ENCODE data around the gene MARCHF7.
"Not testable (repeated sequence)": the region's sequence is repeated elsewhere in the genome, so short reads cannot be mapped to it uniquely, and the experiment has no call there.

MARCHF7 gene

DNA sequence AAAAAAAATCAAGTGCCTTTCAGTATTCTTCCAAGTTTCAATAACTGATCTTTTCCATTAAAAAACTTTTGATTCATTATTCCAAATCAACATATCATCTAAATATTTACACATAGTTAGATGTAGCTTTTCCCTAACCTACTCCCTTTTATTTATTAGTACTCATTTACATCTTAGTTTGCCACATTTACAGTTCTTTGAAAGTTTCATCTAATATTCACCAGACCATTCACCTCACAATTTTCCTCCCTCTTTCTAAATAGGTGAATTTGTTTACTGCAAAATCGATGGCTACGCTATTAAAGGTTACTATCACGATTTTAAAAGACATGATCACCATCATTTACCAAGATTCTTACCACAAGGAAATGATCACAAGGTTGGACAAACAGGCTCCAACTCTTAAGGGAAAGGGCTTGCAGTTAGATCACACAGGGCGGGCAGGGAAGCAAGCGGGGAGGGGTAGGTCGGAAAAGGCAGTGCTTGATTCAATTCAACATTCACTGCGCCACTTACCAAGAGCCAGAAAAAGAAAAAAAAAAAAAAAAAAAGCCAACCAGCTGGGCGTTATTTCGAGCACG lies 654 bp upstream of the MARCHF7 start:
- TF ChIP-seq, protein P1, sequence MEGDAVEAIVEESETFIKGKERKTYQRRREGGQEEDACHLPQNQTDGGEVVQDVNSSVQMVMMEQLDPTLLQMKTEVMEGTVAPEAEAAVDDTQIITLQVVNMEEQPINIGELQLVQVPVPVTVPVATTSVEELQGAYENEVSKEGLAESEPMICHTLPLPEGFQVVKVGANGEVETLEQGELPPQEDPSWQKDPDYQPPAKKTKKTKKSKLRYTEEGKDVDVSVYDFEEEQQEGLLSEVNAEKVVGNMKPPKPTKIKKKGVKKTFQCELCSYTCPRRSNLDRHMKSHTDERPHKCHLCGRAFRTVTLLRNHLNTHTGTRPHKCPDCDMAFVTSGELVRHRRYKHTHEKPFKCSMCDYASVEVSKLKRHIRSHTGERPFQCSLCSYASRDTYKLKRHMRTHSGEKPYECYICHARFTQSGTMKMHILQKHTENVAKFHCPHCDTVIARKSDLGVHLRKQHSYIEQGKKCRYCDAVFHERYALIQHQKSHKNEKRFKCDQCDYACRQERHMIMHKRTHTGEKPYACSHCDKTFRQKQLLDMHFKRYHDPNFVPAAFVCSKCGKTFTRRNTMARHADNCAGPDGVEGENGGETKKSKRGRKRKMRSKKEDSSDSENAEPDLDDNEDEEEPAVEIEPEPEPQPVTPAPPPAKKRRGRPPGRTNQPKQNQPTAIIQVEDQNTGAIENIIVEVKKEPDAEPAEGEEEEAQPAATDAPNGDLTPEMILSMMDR (IDR thresholded peaks at IDR 0.05; ENCODE audit: low read depth, low read length) = no peak
- peak overlapping the region; percentile 95 to 99 for H3K4me3 ChIP-seq (replicated peaks in 1 of 2; ENCODE audit: low read depth in 2 of 2, low read length in 2 of 2)
- DNase-seq (ENCODE audit: low read depth in 2 of 2) = peak in 1 of 2 donors; percentile 79

DNA sequence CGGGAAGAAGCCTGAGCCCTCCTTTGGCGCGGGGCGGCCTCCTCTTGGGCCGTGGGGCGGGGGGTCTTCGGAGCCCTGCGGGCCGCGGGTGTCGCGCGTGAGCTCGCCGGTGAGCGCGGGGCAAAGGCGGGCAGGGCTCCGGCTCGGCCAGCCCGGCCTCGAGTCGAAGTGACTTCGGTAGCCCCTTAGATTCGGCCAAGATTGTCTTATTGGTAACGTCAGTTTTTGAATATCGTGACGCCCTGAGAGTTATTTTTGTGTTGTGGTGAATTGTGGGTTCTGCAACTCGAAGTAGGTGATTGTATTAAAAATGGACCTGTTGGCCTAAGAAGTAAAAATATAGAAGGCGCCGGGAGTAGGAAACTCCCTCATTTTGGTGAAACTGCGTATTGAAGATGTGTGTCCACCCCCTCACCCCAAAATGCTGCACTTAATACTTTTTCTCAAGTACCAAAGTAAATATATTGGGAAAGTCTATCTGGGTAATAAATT lies 669 bp downstream of the MARCHF7 start:
- H3K4me3 ChIP-seq (replicated peaks in 1 of 2; ENCODE audit: low read depth in 2 of 2, low read length in 2 of 2) = peak overlapping the region; percentile 95 to 99
- TF ChIP-seq, protein P1 (IDR thresholded peaks at IDR 0.05; ENCODE audit: low read depth, low read length) = no peak
- DNase-seq (ENCODE audit: low read depth in 2 of 2) = peak; percentile 28 to 31

DNA sequence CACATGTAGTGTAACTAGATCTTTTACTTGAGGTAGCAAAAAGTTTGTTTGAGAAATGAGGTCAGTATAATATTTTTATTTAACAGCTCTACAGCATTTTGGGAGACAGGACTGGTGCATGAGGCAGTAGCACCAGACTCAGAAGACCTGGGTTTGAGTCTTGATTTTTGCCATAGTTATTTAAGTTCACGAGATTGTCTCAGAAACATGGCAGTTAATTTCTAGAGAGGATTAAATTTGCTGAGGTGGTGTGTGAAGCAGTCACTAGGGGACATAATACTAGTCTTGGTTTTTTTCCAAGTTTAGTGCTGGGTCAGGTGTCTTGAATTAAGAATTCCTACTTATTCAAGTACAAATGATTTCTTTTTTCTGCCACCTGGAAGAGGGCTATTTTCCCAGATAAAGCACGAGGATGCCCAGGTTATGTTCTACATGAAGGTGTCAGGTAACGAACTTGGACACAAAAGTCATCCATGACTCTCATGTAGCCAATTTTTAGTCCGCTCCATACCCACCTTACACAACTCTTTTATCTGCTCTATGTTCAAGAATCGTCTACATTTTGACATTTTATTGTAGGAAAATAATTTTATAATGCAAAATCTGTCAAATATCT lies 1.4 kb downstream of the MARCHF7 start:
- peak; percentile 51 to 56 for DNase-seq (ENCODE audit: low read depth in 2 of 2)
- TF ChIP-seq, protein P1 (IDR thresholded peaks at IDR 0.05; ENCODE audit: low read depth, low read length) = no peak

DNA sequence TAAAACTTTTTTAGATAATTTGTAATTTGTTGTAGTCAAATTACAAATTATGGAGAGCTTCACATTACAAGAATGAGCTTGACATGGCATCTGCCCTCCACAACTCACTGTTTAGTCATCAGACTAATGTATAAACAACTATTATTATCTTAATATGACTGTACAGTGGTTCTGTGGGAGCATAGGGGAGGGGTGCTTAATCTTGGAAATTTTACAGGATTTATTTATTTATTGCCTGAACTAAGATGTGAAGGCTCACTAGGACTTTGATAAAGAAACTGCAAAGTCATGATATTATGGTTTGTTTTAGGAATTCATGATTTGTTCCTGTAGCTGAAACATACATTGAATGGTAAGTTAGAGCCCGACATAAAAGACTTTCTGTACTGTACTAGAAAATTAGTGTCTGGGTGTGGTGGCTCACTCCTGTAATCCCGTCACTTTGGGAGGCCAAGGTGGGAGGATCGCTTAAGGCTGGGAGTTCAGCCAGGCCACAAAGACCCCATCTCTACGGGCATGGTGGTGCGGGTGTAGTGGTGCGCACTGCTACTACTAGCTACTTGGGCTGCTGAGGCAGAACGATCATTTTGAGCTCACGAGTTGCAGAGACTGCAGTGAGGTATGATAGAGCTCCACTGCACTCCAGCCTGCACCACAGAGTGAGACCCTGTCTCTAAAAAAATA lies 2.1 kb downstream of the MARCHF7 start:
- peak overlapping the region in 1 of 2 donors; percentile 34 for H3K4me3 ChIP-seq (replicated peaks in 1 of 2; ENCODE audit: low read depth in 2 of 2, low read length in 2 of 2)
- peak; percentile 29 to 79 for DNase-seq (ENCODE audit: low read depth in 2 of 2)
- TF ChIP-seq, protein P1 (IDR thresholded peaks at IDR 0.05; ENCODE audit: low read depth, low read length) = no peak

More for the DNA sequence above, 1.4 kb downstream of the MARCHF7 start:
- peak overlapping the region; percentile 95 to 99 for H3K4me3 ChIP-seq (replicated peaks in 1 of 2; ENCODE audit: low read depth in 2 of 2, low read length in 2 of 2)

DNA sequence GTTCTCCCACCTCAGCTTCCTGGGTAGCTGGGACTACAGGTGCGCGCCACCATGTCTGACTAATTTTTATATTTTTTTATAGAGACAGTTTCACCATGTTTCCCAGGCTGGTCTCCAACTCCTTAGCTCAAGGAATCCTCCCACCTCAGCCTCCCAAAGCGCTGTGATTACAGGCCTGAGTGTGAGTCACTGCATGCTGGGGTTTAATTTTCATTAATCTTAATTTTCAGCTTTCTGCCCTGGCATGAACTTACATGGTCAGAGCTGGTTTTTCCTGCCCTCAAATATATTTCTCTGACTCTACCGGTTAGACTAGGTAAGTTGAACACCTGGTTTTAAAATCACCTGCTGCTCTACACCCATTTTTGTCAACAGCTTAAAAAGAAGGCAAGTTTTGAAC lies 3.1 kb downstream of the MARCHF7 start:
- H3K4me3 ChIP-seq (replicated peaks in 1 of 2; ENCODE audit: low read depth in 2 of 2, low read length in 2 of 2) = no peak overlapping the region
- DNase-seq (ENCODE audit: low read depth in 2 of 2) = no peak
- TF ChIP-seq, protein P1 (IDR thresholded peaks at IDR 0.05; ENCODE audit: low read depth, low read length) = no peak

DNA sequence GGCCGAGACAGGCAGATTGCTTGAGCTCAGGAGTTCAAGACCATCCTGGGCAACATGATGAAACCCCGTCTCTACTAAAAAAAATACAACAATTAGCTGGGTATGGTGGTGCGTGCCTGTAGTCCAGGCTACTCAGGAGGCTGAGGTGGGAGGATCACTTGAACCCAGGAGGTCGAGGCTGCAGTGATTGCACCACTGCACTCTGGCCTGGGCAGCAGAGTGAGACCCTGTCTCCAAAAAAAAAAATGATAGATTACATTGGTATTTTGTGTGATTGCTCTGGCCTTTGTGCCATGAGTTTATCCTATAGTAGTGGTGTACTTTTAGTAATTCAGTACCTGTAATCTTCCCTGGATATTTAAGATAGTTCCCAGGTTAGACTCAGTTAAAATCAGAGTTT lies 4.1 kb downstream of the MARCHF7 start:
- H3K4me3 ChIP-seq (replicated peaks in 1 of 2; ENCODE audit: low read depth in 2 of 2, low read length in 2 of 2) = not testable (repeated sequence)

DNA sequence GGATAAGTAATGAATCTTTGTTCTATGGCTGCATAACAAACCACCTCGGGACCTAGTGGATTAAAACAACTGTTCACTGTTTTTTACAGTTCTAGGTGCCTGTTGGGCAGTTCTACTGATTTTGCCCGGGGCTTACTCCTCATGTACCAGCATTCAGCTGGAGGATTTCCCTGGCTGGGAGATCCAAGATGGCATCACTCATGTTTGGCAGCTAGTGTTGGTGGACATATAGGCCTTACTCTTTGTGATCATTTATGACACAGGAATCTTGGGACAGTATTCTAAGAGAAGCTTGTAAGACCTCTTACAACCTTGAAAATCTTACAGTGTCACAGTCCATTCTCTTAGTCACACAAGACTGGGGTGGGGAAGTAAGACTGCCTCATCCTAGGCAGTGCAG lies 4.6 kb downstream of the MARCHF7 start:
- TF ChIP-seq, protein P1 (IDR thresholded peaks at IDR 0.05; ENCODE audit: low read depth, low read length) = no peak
- H3K4me3 ChIP-seq (replicated peaks in 1 of 2; ENCODE audit: low read depth in 2 of 2, low read length in 2 of 2) = no peak overlapping the region
- no peak for DNase-seq (ENCODE audit: low read depth in 2 of 2)

More for the DNA sequence above, 4.1 kb downstream of the MARCHF7 start:
- DNase-seq (ENCODE audit: low read depth in 2 of 2) = not testable (repeated sequence)
